GM19035 (cell line): ENCODE results near the gene KATNA1.
A peak's percentile ranks its signal among the peaks of the same experiment; 100 is the strongest.

Experiments
- ATAC-seq: cut with Tn5 transposase; IDR thresholded peaks from one replicate; pipeline ENCODE4 v1.9.1; 2021; ENCODE audit not compliant: unreplicated experiment

The KATNA1 gene

GRCh38 chr6:149614337-149614736 lies 34.2 kb downstream of the KATNA1 start:
- ATAC-seq = no peak

- no peak for ATAC-seq
Measured at GRCh38 chr6:149608381-149608982, 40.0 kb downstream of the KATNA1 start.

GRCh38 chr6:149600508-149600907 lies 48.0 kb downstream of the KATNA1 start:
- ATAC-seq = no peak

- no peak for ATAC-seq
Measured at GRCh38 chr6:149593408-149593807, 55.1 kb downstream of the KATNA1 start.

GRCh38 chr6:149592983-149593382 lies 55.5 kb downstream of the KATNA1 start:
- no peak for ATAC-seq

GRCh38 chr6:149586149-149586548 lies 62.4 kb downstream of the KATNA1 start:
- ATAC-seq = no peak

- no peak for ATAC-seq
Measured at GRCh38 chr6:149581349-149581748, 67.2 kb downstream of the KATNA1 start.

GRCh38 chr6:149580880-149581279 lies 67.6 kb downstream of the KATNA1 start:
- no peak for ATAC-seq

- ATAC-seq = no peak
Measured at GRCh38 chr6:149567945-149568585, 80.4 kb downstream of the KATNA1 start.

GRCh38 chr6:149567194-149567586 lies 81.3 kb downstream of the KATNA1 start:
- ATAC-seq = no peak

- peak; percentile 34 for ATAC-seq
Measured at GRCh38 chr6:149566410-149567193, 81.9 kb downstream of the KATNA1 start.

GRCh38 chr6:149565527-149566409 lies 82.7 kb downstream of the KATNA1 start, which contains the start of gene GINM1:
Gene GINM1 (plus strand): TSS chr6:149566375. CDS start chr6:149566415, 40 bp downstream.
- ATAC-seq = peak; percentile 79

GRCh38 chr6:149563928-149564325 lies 84.6 kb downstream of the KATNA1 start:
- ATAC-seq = no peak

GRCh38 chr6:149563203-149563927 lies 85.1 kb downstream of the KATNA1 start:
- ATAC-seq = no peak

- no peak for ATAC-seq
Measured at GRCh38 chr6:149560736-149561135, 87.8 kb downstream of the KATNA1 start.

- no peak for ATAC-seq
Measured at GRCh38 chr6:149559389-149559788, 89.1 kb downstream of the KATNA1 start.

- no peak for ATAC-seq
Measured at GRCh38 chr6:149558029-149558428, 90.5 kb downstream of the KATNA1 start.

- ATAC-seq = no peak
Measured at GRCh38 chr6:149551920-149552319, 96.6 kb downstream of the KATNA1 start.

- peak; percentile 95 for ATAC-seq
Measured at GRCh38 chr6:149545754-149546471, 102.6 kb downstream of the KATNA1 start, which contains the start of gene PPIL4. Gene PPIL4 (minus strand): TSS chr6:149546043. CDS start chr6:149546005, 38 bp downstream.
